CD4-positive, alpha-beta memory T cell (primary cell): ENCODE results near the gene PRR3. TPM values are rescaled to one million over a fixed set of nuclear protein-coding genes. Genes with fewer than 3 reads are reported as not detected.
"Not testable (repeated sequence)": the region's sequence is repeated elsewhere in the genome, so short reads cannot be mapped to it uniquely, and the experiment has no call there.

Experiments used
- CTCF ChIA-PET: fragments of 350-600 bp; sonication (Branson Sonifier 250); formaldehyde crosslinking; loops from one replicate; lab custom pipeline; 2021; ENCODE audit warnings: inconsistent platforms; ENCODE audit not compliant: partially characterized antibody; lab: Charles Lee
- POLR2A ChIA-PET: fragments of 350-600 bp; sonication (Branson Sonifier 250); formaldehyde crosslinking; loops from one replicate; lab custom pipeline; 2021; ENCODE audit not compliant: partially characterized antibody; lab: Charles Lee
- DNase-seq, 5 donors: peaks; one replicate each; pipeline versions ENCODE4 v3.0.0 to v3.0.0-alpha.2; 2020 to 2022; ENCODE audit warnings: mixed read lengths in 1 of 5
- H3K27ac ChIP-seq: one replicate; pipeline ENCODE4 v1.7.0; 2013; ENCODE audit warnings: low read depth, low read length
- H3K27me3 ChIP-seq: 2 replicates; pipeline ENCODE4 v1.7.0; 2013; ENCODE audit warnings: mild to moderate bottlenecking, low read length, moderate library complexity; ENCODE audit not compliant: insufficient read depth
- H3K36me3 ChIP-seq: 2 replicates; pipeline ENCODE4 v1.7.0; 2013; ENCODE audit warnings: mild to moderate bottlenecking, low read length, moderate library complexity; ENCODE audit not compliant: insufficient read depth
- H3K4me1 ChIP-seq: 2 replicates; pipeline ENCODE4 v1.7.0; 2013; ENCODE audit warnings: mild to moderate bottlenecking, low read length, moderate library complexity; ENCODE audit not compliant: insufficient read depth
- H3K4me3 ChIP-seq, 2 donors: one replicate each; pipeline ENCODE4 v1.7.0; 2013; ENCODE audit warnings: low read length in 2 of 2, mild to moderate bottlenecking in 1 of 2
- H3K9me3 ChIP-seq, 2 donors: one replicate each; pipeline ENCODE4 v1.7.0; 2013; ENCODE audit warnings: low read length in 2 of 2, control low read depth in 1 of 2; ENCODE audit not compliant: control insufficient read depth in 1 of 2
- H3K27ac Mint-ChIP-seq, 7 donors: one replicate each; pipeline ENCODE4 v1.8.0; 2020 to 2021; ENCODE audit warnings: mixed read lengths in 7 of 7, mild to moderate bottlenecking in 6 of 7, inconsistent platforms in 3 of 7, moderate library complexity in 3 of 7
- H3K27me3 Mint-ChIP-seq, 2 donors: one replicate each; pipeline ENCODE4 v1.8.0; 2020 to 2021; ENCODE audit warnings: mixed read lengths in 2 of 2
- H3K36me3 Mint-ChIP-seq, 2 donors: one replicate each; pipeline ENCODE4 v1.8.0; 2020 to 2021; ENCODE audit warnings: mixed read lengths in 2 of 2, inconsistent platforms in 1 of 2, mild to moderate bottlenecking in 1 of 2
- H3K4me1 Mint-ChIP-seq, 4 donors: one replicate each; pipeline ENCODE4 v1.8.0; 2020 to 2021; ENCODE audit warnings: mixed read lengths in 4 of 4, mild to moderate bottlenecking in 1 of 4
- H3K4me3 Mint-ChIP-seq, 8 donors: one replicate each; pipeline ENCODE4 v1.8.0; 2020 to 2021; ENCODE audit warnings: mixed read lengths in 8 of 8, mild to moderate bottlenecking in 7 of 8, moderate library complexity in 6 of 8, inconsistent platforms in 3 of 8
- H3K9me3 Mint-ChIP-seq, 8 donors: one replicate each; pipeline ENCODE4 v1.8.0; 2020 to 2021; ENCODE audit warnings: mixed read lengths in 8 of 8, mild to moderate bottlenecking in 5 of 8, inconsistent platforms in 3 of 8, moderate library complexity in 1 of 8
- intact Hi-C: fragments of 100-400 bp; cut with micrococcal nuclease; formaldehyde crosslinking; loops from one replicate; pipeline ENCODE4 v1.15.1; 2023
- polyA plus RNA-seq, 2 donors: library from polyadenylated mRNA; unstranded; fragments of 300-500 nt; fragmentation: Illumina TruSeq; gene quantifications; one replicate each; pipeline ENCODE4 v1.2.3, GENCODE V29; 2021
- total RNA-seq, 2 experiments: library from RNA; stranded (reverse); gene quantifications; one replicate each; pipeline ENCODE4 v1.2.3, GENCODE V29; 2021

PRR3 gene
- total and polyA plus RNA-seq, 4 experiments from 2014 or later, result 4.3 to 29.1 (median 17.4) TPM

- Histone ChIP-seq H3K27ac (no peak overlapping the region), H3K9me3 (no peaks in the 10 kb centered on the region), H3K36me3 (no peaks in the 10 kb centered on the region), H3K4me3 (no peak overlapping the region), H3K27me3 (no peaks in the 10 kb centered on the region), H3K4me1 (peaks cover 26% of the 10 kb centered on the region)
- intact Hi-C loops, result no loop called here
- H3K4me1 Mint-ChIP-seq, result peaks cover 19 to 58% (median 35%) of the 10 kb centered on the region in 4 donors
- peaks cover 1 to 13% of the 10 kb centered on the region in 2 donors for H3K36me3 Mint-ChIP-seq
- no peaks in the 10 kb centered on the region for H3K27me3 Mint-ChIP-seq
- CTCF ChIA-PET, result interaction anchor here (1.2 to 5.5 kb wide), 3 partner anchors 9 to 23 kb away, joined by 3 to 40 read pairs (median 6); no protein-coding TSS in a partner anchor
- H3K27ac Mint-ChIP-seq, result peak overlapping the region in 1 of 7 donors; percentile 42
- no peak overlapping the region for H3K4me3 Mint-ChIP-seq
- H3K9me3 Mint-ChIP-seq, result peaks cover 0 to 21% (median 11%) of the 10 kb centered on the region in 8 donors
- POLR2A ChIA-PET, result interaction anchor here (1.2 to 2.6 kb wide), 4 partner anchors 10 to 27 kb away, joined by 3 to 13 read pairs (median 8); no protein-coding TSS in a partner anchor
- no peak for DNase-seq
Measured at GRCh38 chr6:30520522-30520921, 36.6 kb upstream of the PRR3 start.

- H3K27ac ChIP-seq, H3K4me3 Mint-ChIP-seq, H3K36me3 ChIP-seq, H3K27me3 ChIP-seq, H3K27me3 Mint-ChIP-seq, H3K27ac Mint-ChIP-seq, intact Hi-C loops, H3K9me3 ChIP-seq, H3K4me3 ChIP-seq, DNase-seq: not testable (repeated sequence)
- ChIA-PET CTCF (interaction anchor here (1.2 to 5.5 kb wide), 6 partner anchors 9 to 37 kb away, joined by 3 to 40 read pairs (median 7); no protein-coding TSS in a partner anchor), POLR2A (interaction anchor here (1.2 to 2.6 kb wide), 5 partner anchors 9 to 27 kb away, joined by 3 to 13 read pairs (median 6); no protein-coding TSS in a partner anchor)
- peaks cover 26% of the 10 kb centered on the region for H3K4me1 ChIP-seq
- Mint-ChIP-seq H3K4me1 (peaks cover 17 to 58% (median 33%) of the 10 kb centered on the region in 4 donors), H3K36me3 (peaks cover 1 to 13% of the 10 kb centered on the region in 2 donors), H3K9me3 (peaks cover 0 to 21% (median 11%) of the 10 kb centered on the region in 8 donors)
Measured at GRCh38 chr6:30521082-30521481, 36.0 kb upstream of the PRR3 start.

- H3K4me3 Mint-ChIP-seq, H3K27me3 ChIP-seq, H3K27me3 Mint-ChIP-seq, H3K9me3 ChIP-seq, DNase-seq, intact Hi-C loops, H3K4me3 ChIP-seq, H3K36me3 ChIP-seq, H3K27ac ChIP-seq: not testable (repeated sequence)
- ChIA-PET POLR2A (interaction anchor here (0.6 to 2.6 kb wide), 6 partner anchors 8 to 50 kb away, joined by 3 to 13 read pairs (median 5); no protein-coding TSS in a partner anchor), CTCF (interaction anchor here (1.6 to 2.1 kb wide), 5 partner anchors 10 to 37 kb away, joined by 5 to 10 read pairs (median 7); no protein-coding TSS in a partner anchor)
- H3K27ac Mint-ChIP-seq, result peak overlapping the region in 1 of 7 donors; percentile 25
- H3K36me3 Mint-ChIP-seq, result peaks cover 0 to 13% of the 10 kb centered on the region in 2 donors
- H3K4me1 Mint-ChIP-seq, result peaks cover 14 to 53% (median 32%) of the 10 kb centered on the region in 4 donors
- peaks cover 23% of the 10 kb centered on the region for H3K4me1 ChIP-seq
- H3K9me3 Mint-ChIP-seq, result peaks cover 0 to 21% (median 10%) of the 10 kb centered on the region in 8 donors
Measured at GRCh38 chr6:30521952-30522351, 35.1 kb upstream of the PRR3 start.

- H3K27me3 ChIP-seq, DNase-seq, intact Hi-C loops, H3K9me3 ChIP-seq, H3K4me3 ChIP-seq, H3K36me3 Mint-ChIP-seq, H3K36me3 ChIP-seq, H3K27me3 Mint-ChIP-seq, H3K27ac Mint-ChIP-seq, H3K27ac ChIP-seq: not testable (repeated sequence)
- H3K4me1 Mint-ChIP-seq, result peaks cover 26 to 55% (median 44%) of the 10 kb centered on the region in 4 donors
- POLR2A ChIA-PET, result interaction anchor here (1.2 to 10.7 kb wide), 3 partner anchors 10 to 33 kb away, joined by 3 to 346 read pairs (median 10); no protein-coding TSS in a partner anchor
- H3K4me1 ChIP-seq, result peaks cover 26% of the 10 kb centered on the region
- CTCF ChIA-PET, result interaction anchor here (1.5 to 1.7 kb wide), 2 partner anchors 15 kb away, joined by 3 to 8 read pairs; no protein-coding TSS in a partner anchor
- peaks cover 0 to 15% (median 5%) of the 10 kb centered on the region in 8 donors for H3K9me3 Mint-ChIP-seq
- peak overlapping the region in 1 of 8 donors; percentile 43 for H3K4me3 Mint-ChIP-seq
Measured at GRCh38 chr6:30526444-30526843, 30.7 kb upstream of the PRR3 start.

- H3K27ac Mint-ChIP-seq, result peak overlapping the region; percentile 36 to 88 (median 71)
- H3K27ac ChIP-seq, H3K4me3 ChIP-seq, H3K36me3 ChIP-seq, H3K27me3 ChIP-seq, H3K36me3 Mint-ChIP-seq, H3K9me3 ChIP-seq, H3K27me3 Mint-ChIP-seq, intact Hi-C loops, H3K9me3 Mint-ChIP-seq: not testable (repeated sequence)
- CTCF ChIA-PET, result interaction anchor here (0.8 to 5.2 kb wide), 11 partner anchors 9 to 76 kb away, joined by 3 to 131 read pairs (median 4); partner anchors contain the start of gene ABCF1
- H3K4me1 Mint-ChIP-seq, result peaks cover 35 to 76% (median 52%) of the 10 kb centered on the region in 4 donors
- H3K4me1 ChIP-seq, result peaks cover 43% of the 10 kb centered on the region
- peak overlapping the region in 7 of 8 donors; percentile 55 to 83 (median 71) for H3K4me3 Mint-ChIP-seq
- POLR2A ChIA-PET, result interaction anchor here (0.8 to 10.7 kb wide), 11 partner anchors 8 to 205 kb away, joined by 3 to 346 read pairs (median 6); partner anchors contain the start of genes GNL1 and PRR3
- peak in 1 of 5 donors; percentile 55 for DNase-seq
Measured at GRCh38 chr6:30529349-30529875, 27.7 kb upstream of the PRR3 start.

GRCh38 chr6:30530014-30530413 is 27.1 kb upstream of the PRR3 start:
- peak overlapping the region; percentile 16 to 88 (median 71) for H3K27ac Mint-ChIP-seq
- H3K4me1 Mint-ChIP-seq, result peaks cover 34 to 70% (median 50%) of the 10 kb centered on the region in 4 donors

More at GRCh38 chr6:30530014-30530413, 27.1 kb upstream of the PRR3 start:
- Histone ChIP-seq H3K4me1 (peaks cover 43% of the 10 kb centered on the region), H3K36me3 (no peaks in the 10 kb centered on the region), H3K27ac (no peak overlapping the region), H3K4me3 (no peak overlapping the region), H3K27me3 (no peaks in the 10 kb centered on the region), H3K9me3 (no peaks in the 10 kb centered on the region)
- ChIA-PET POLR2A (interaction anchor here (0.7 to 10.7 kb wide), 12 partner anchors 8 to 205 kb away, joined by 3 to 346 read pairs (median 6); partner anchors contain the start of genes GNL1 and PRR3), CTCF (interaction anchor here (0.8 to 5.2 kb wide), 11 partner anchors 9 to 76 kb away, joined by 3 to 131 read pairs (median 4); partner anchors contain the start of gene ABCF1)
- Mint-ChIP-seq H3K27me3 (no peaks in the 10 kb centered on the region), H3K36me3 (peaks cover 0 to 3% of the 10 kb centered on the region in 2 donors), H3K9me3 (peaks cover 0 to 4% (median 0%) of the 10 kb centered on the region in 8 donors), H3K4me3 (peak overlapping the region in 6 of 8 donors; percentile 4 to 83 (median 68))
- intact Hi-C loops, result no loop called here
- DNase-seq, result no peak
